Measurements from ENCODE around the gene RB1. TPM values are rescaled to one million over a fixed set of nuclear protein-coding genes. Genes with fewer than 3 reads are reported as not detected.

Gene RB1
- polyA plus RNA-seq, 3 donors = 18.4 to 38.8 (median 29.9) TPM

- Mint-ChIP-seq H3K27ac (no peak overlapping the region), H3K9me3 (peaks cover 0 to 4% (median 0%) of the 10 kb centered on the region in 7 donors), H3K4me1 (peaks cover 7% of the 10 kb centered on the region), H3K36me3 (peaks cover 18% of the 10 kb centered on the region in 2 donors), H3K27me3 (ENCODE audit: low read depth in 3 of 3) (no peaks in the 10 kb centered on the region), H3K4me3 (no peak overlapping the region)
- H3K27me3 ChIP-seq (ENCODE audit: control insufficient read depth in 2 of 2, insufficient read depth in 2 of 2, low read length in 2 of 2) = no peaks in the 10 kb centered on the region
- no peak overlapping the region for H3K9ac ChIP-seq (ENCODE audit: insufficient read depth, low read length, poor library complexity, severe bottlenecking)
- peaks cover 0 to 6% of the 10 kb centered on the region in 2 donors for H3K4me1 ChIP-seq (ENCODE audit: control insufficient read depth in 1 of 2, insufficient read depth in 2 of 2, low read length in 2 of 2)
- intact Hi-C loops (cut with micrococcal nuclease) = no loop called here
- H4K20me1 ChIP-seq (ENCODE audit: insufficient read depth, low read length) = no peaks in the 10 kb centered on the region
- peaks cover 0 to 6% of the 10 kb centered on the region in 2 donors for H3K36me3 ChIP-seq (replicated peaks in 1 of 2; ENCODE audit: control insufficient read depth in 1 of 2, insufficient read depth in 2 of 2, low read length in 2 of 2)
- no peaks in the 10 kb centered on the region for H3K9me3 ChIP-seq (replicated peaks in 1 of 2; ENCODE audit: control insufficient read depth in 1 of 2, insufficient read depth in 1 of 2, low read length in 2 of 2)
- no peaks in the 10 kb centered on the region for H3K79me2 ChIP-seq (ENCODE audit: insufficient read depth, low read length)
- no peak overlapping the region for H3K4me3 ChIP-seq (replicated peaks in 1 of 3; ENCODE audit: low read depth in 2 of 3, low read length in 3 of 3)
- 98% methylated on average over 3 of the region's 3 CpGs for WGBS (ENCODE audit: insufficient coverage)
- no peak overlapping the region for H2AFZ ChIP-seq (ENCODE audit: insufficient read depth, low read depth, low read length, poor library complexity, severe bottlenecking)
- no peak for DNase-seq
- H3K27ac ChIP-seq (ENCODE audit: low read depth in 1 of 2, low read length in 2 of 2) = no peak overlapping the region
- TF ChIP-seq CTCF (IDR thresholded peaks at IDR 0.05) = no peak
- no peak overlapping the region for H3K4me2 ChIP-seq (replicated peaks; ENCODE audit: extremely low read depth, low read length, poor library complexity, severe bottlenecking)
These were observed 125.5 kb downstream of the RB1 start for GRCh38 chr13:48429036-48429435.

GRCh38 chr13:48429886-48430285, 126.3 kb downstream of the RB1 start:
- Histone ChIP-seq H2AFZ (ENCODE audit: insufficient read depth, low read depth, low read length, poor library complexity, severe bottlenecking) (no peak overlapping the region), H3K4me2 (replicated peaks; ENCODE audit: extremely low read depth, low read length, poor library complexity, severe bottlenecking) (no peak overlapping the region), H4K20me1 (ENCODE audit: insufficient read depth, low read length) (no peaks in the 10 kb centered on the region), H3K27me3 (ENCODE audit: control insufficient read depth in 2 of 2, insufficient read depth in 2 of 2, low read length in 2 of 2) (no peaks in the 10 kb centered on the region), H3K4me1 (ENCODE audit: control insufficient read depth in 1 of 2, insufficient read depth in 2 of 2, low read length in 2 of 2) (peaks cover 0 to 10% of the 10 kb centered on the region in 2 donors), H3K9me3 (replicated peaks in 1 of 2; ENCODE audit: control insufficient read depth in 1 of 2, insufficient read depth in 1 of 2, low read length in 2 of 2) (no peaks in the 10 kb centered on the region), H3K36me3 (replicated peaks in 1 of 2; ENCODE audit: control insufficient read depth in 1 of 2, insufficient read depth in 2 of 2, low read length in 2 of 2) (peaks cover 0 to 10% of the 10 kb centered on the region in 2 donors), H3K27ac (ENCODE audit: low read depth in 1 of 2, low read length in 2 of 2) (no peak overlapping the region), H3K4me3 (replicated peaks in 1 of 3; ENCODE audit: low read depth in 2 of 3, low read length in 3 of 3) (no peak overlapping the region), H3K79me2 (ENCODE audit: insufficient read depth, low read length) (peaks cover 3% of the 10 kb centered on the region), H3K9ac (ENCODE audit: insufficient read depth, low read length, poor library complexity, severe bottlenecking) (no peak overlapping the region)
- peaks cover 20% of the 10 kb centered on the region in 2 donors for H3K36me3 Mint-ChIP-seq
- TF ChIP-seq CTCF (IDR thresholded peaks at IDR 0.05) = no peak
- peaks cover 0 to 4% (median 0%) of the 10 kb centered on the region in 7 donors for H3K9me3 Mint-ChIP-seq
- H3K4me1 Mint-ChIP-seq = peaks cover 11% of the 10 kb centered on the region
- no peak for DNase-seq
- H3K27ac Mint-ChIP-seq = no peak overlapping the region
- H3K27me3 Mint-ChIP-seq (ENCODE audit: low read depth in 3 of 3) = no peaks in the 10 kb centered on the region
- intact Hi-C loops (cut with micrococcal nuclease) = no loop called here
- H3K4me3 Mint-ChIP-seq = no peak overlapping the region
